ENCODE measurements around the gene WEE2. TPM values are rescaled to one million over a fixed set of nuclear protein-coding genes. Genes with fewer than 3 reads are reported as not detected.

The WEE2 gene
- total RNA-seq, 1 experiment from 2014 or later = not detected

- ChIA-PET CTCF (no interaction called here), POLR2A (no interaction called here)
- in situ Hi-C loops (cut with HindIII; ENCODE audit: low pct_unique_long_range_greater_than_20kb, low sequenced_read_pairs) = no loop called here
- Histone ChIP-seq H3K4me3 (ENCODE audit: low read depth in 2 of 2, low read length in 2 of 2) (no peak overlapping the region), H3K27ac (ENCODE audit: low read length) (no peak overlapping the region), H3K9me3 (ENCODE audit: control insufficient read depth, insufficient read depth, low read depth, low read length) (no peaks in the 10 kb centered on the region), H3K36me3 (ENCODE audit: control insufficient read depth, insufficient read depth, low read length) (no peaks in the 10 kb centered on the region), H3K4me1 (ENCODE audit: control insufficient read depth, insufficient read depth, low read length) (peaks cover 3% of the 10 kb centered on the region; the same call in 1 of the 2 replicates), H3K27me3 (ENCODE audit: control insufficient read depth, insufficient read depth, low read length) (peaks cover 10% of the 10 kb centered on the region)
- intact Hi-C loops (cut with micrococcal nuclease; ENCODE audit: unreplicated experiment) = no loop called here
- TF ChIP-seq CTCF (IDR thresholded peaks at IDR 0.05) (no peak), SIN3A (IDR thresholded peaks at IDR 0.05; ENCODE audit: borderline replicate concordance, insufficient read depth, low read depth, low read length) (no peak), REST (IDR thresholded peaks at IDR 0.05; ENCODE audit: insufficient read depth in 1 of 2, low read depth in 2 of 2, low read length in 1 of 2) (no peak), POLR2AphosphoS5 (IDR thresholded peaks at IDR 0.05; ENCODE audit: low read depth, low read length) (no peak), TCF7L2 (IDR thresholded peaks at IDR 0.05; ENCODE audit: low read depth, low read length) (no peak)
- ATAC-seq (no peak), DNase-seq (ENCODE audit: low read depth, low spot score) (no peak)
- no TSS peak for BruUV-seq (replicated peaks)
Measured at GRCh38 chr7:141706239-141707064, 1.7 kb upstream of the WEE2 start.

- BruUV-seq (replicated peaks) = no TSS peak
- no peak for ATAC-seq
Measured at GRCh38 chr7:141709318-141709717, 1.2 kb downstream of the WEE2 start.

More at GRCh38 chr7:141709318-141709717, 1.2 kb downstream of the WEE2 start:
- no peak for TF ChIP-seq POLR2AphosphoS5 (IDR thresholded peaks at IDR 0.05; ENCODE audit: low read depth, low read length)
- no peak for TF ChIP-seq TCF7L2 (IDR thresholded peaks at IDR 0.05; ENCODE audit: low read depth, low read length)
- TF ChIP-seq CTCF (IDR thresholded peaks at IDR 0.05) = no peak
- TF ChIP-seq SIN3A (IDR thresholded peaks at IDR 0.05; ENCODE audit: borderline replicate concordance, insufficient read depth, low read depth, low read length) = no peak
- TF ChIP-seq REST (IDR thresholded peaks at IDR 0.05; ENCODE audit: insufficient read depth in 1 of 2, low read depth in 2 of 2, low read length in 1 of 2) = no peak
- peaks cover 3% of the 10 kb centered on the region for H3K27me3 ChIP-seq (ENCODE audit: control insufficient read depth, insufficient read depth, low read length)
- H3K4me1 ChIP-seq (ENCODE audit: control insufficient read depth, insufficient read depth, low read length) = no peaks in the 10 kb centered on the region
- in situ Hi-C loops (cut with HindIII; ENCODE audit: low pct_unique_long_range_greater_than_20kb, low sequenced_read_pairs) = no loop called here
- H3K27ac ChIP-seq (ENCODE audit: low read length) = no peak overlapping the region
- intact Hi-C loops (cut with micrococcal nuclease; ENCODE audit: unreplicated experiment) = no loop called here
- H3K36me3 ChIP-seq (ENCODE audit: control insufficient read depth, insufficient read depth, low read length) = no peaks in the 10 kb centered on the region
- DNase-seq (ENCODE audit: low read depth, low spot score) = no peak
- no peaks in the 10 kb centered on the region for H3K9me3 ChIP-seq (ENCODE audit: control insufficient read depth, insufficient read depth, low read depth, low read length)
- CTCF ChIA-PET = no interaction called here
- POLR2A ChIA-PET = no interaction called here
- H3K4me3 ChIP-seq (ENCODE audit: low read depth in 2 of 2, low read length in 2 of 2) = no peak overlapping the region
